IMR-90 (cell line): ENCODE data around the gene FOXC2. TPM values are rescaled to one million over a fixed set of nuclear protein-coding genes. Genes with fewer than 3 reads are reported as not detected.
"Not testable (repeated sequence)": the region's sequence is repeated elsewhere in the genome, so short reads cannot be mapped to it uniquely, and the experiment has no call there.

Source experiments
- ATAC-seq: fragments of 200-7000 bp; cut with Tn5 transposase; 2 replicates; pipeline ENCODE4 v1.9.1; 2020; ENCODE audit warnings: low read depth, mild to moderate bottlenecking, moderate library complexity
- BruUV-seq: library from RNA; stranded (reverse); fragments of 400-500 nt; replicated peaks from 2 replicates; lab custom pipeline; 2021; lab: Mats Ljungman, UMichigan
- CTCF ChIA-PET: fragments of 300-600 bp; formaldehyde crosslinking; extraction: SDS; loops from one replicate; lab custom pipeline; 2021; ENCODE audit warnings: antibody characterized with exemption; lab: Yijun Ruan, JAX
- POLR2A ChIA-PET: fragments of 300-600 bp; sonication (Branson Sonifier 250); formaldehyde crosslinking; loops from one replicate; lab custom pipeline; 2022; ENCODE audit warnings: antibody characterized with exemption; ENCODE audit not compliant: unreplicated experiment; lab: Charles Lee
- DNase-seq: peaks from one replicate; pipeline ENCODE4 v3.0.0; 2013
- H2AFZ ChIP-seq: replicated peaks from 2 replicates; pipeline ENCODE3; 2013; ENCODE audit warnings: low read length, mild to moderate bottlenecking; ENCODE audit not compliant: poor library complexity
- H2AK5ac ChIP-seq: 2 replicates; pipeline ENCODE4 v1.6.1; 2013; ENCODE audit warnings: low read depth, low read length, inconsistent platforms
- H2AK9ac ChIP-seq: replicated peaks from 2 replicates; pipeline ENCODE3; 2013; ENCODE audit warnings: mild to moderate bottlenecking, low read depth, low read length, moderate library complexity; ENCODE audit not compliant: poor library complexity
- H2BK120ac ChIP-seq: 2 replicates; pipeline ENCODE4 v1.6.1; 2013; ENCODE audit warnings: low read depth, low read length, inconsistent platforms
- H2BK15ac ChIP-seq: 3 replicates; pipeline ENCODE4 v1.6.1; 2013; ENCODE audit warnings: low read depth, low read length, inconsistent platforms
- H2BK20ac ChIP-seq: 2 replicates; pipeline ENCODE4 v1.6.1; 2013; ENCODE audit warnings: low read depth, mild to moderate bottlenecking, inconsistent platforms, low read length, moderate library complexity
- H2BK5ac ChIP-seq: 2 replicates; pipeline ENCODE4 v1.6.1; 2013; ENCODE audit warnings: mild to moderate bottlenecking, low read depth, low read length, inconsistent platforms; ENCODE audit not compliant: poor library complexity, severe bottlenecking
- H3K14ac ChIP-seq: replicated peaks from 2 replicates; pipeline ENCODE4 v1.6.1; 2013; ENCODE audit warnings: low read depth, low read length, inconsistent platforms
- H3K18ac ChIP-seq: 2 replicates; pipeline ENCODE4 v1.6.1; 2013; ENCODE audit warnings: low read depth, low read length, control low read depth
- H3K23ac ChIP-seq: 2 replicates; pipeline ENCODE4 v1.6.1; 2013; ENCODE audit warnings: low read depth, low read length, inconsistent platforms
- H3K27ac ChIP-seq: 2 replicates; pipeline ENCODE4 v1.5.1; 2013; ENCODE audit warnings: mild to moderate bottlenecking, control low read depth, low read length; ENCODE audit not compliant: insufficient read depth
- H3K27me3 ChIP-seq: 2 replicates; pipeline ENCODE4 v1.6.1; 2013; ENCODE audit warnings: low read length; ENCODE audit not compliant: control insufficient read depth, insufficient read depth
- H3K36me3 ChIP-seq: 2 replicates; pipeline ENCODE4 v1.6.1; 2013; ENCODE audit warnings: low read length, mixed read lengths; ENCODE audit not compliant: control insufficient read depth, insufficient read depth
- H3K4ac ChIP-seq: 2 replicates; pipeline ENCODE4 v1.6.1; 2013; ENCODE audit warnings: low read depth, low read length, inconsistent platforms
- H3K4me1 ChIP-seq: 2 replicates; pipeline ENCODE4 v1.6.1; 2013; ENCODE audit warnings: low read length, mixed read lengths; ENCODE audit not compliant: control insufficient read depth, insufficient read depth
- H3K4me2 ChIP-seq: 2 replicates; pipeline ENCODE4 v1.6.1; 2013; ENCODE audit warnings: low read depth, mild to moderate bottlenecking, control low read depth, low read length, moderate library complexity
- H3K4me3 ChIP-seq: 2 replicates; pipeline ENCODE4 v1.5.1; 2013; ENCODE audit warnings: low read depth, mild to moderate bottlenecking, control low read depth, low read length, moderate library complexity; ENCODE audit not compliant: insufficient read depth
- H3K56ac ChIP-seq: 2 replicates; pipeline ENCODE4 v1.6.1; 2013; ENCODE audit warnings: low read length, inconsistent platforms; ENCODE audit not compliant: insufficient read depth; ENCODE audit errors: extremely low read depth
- H3K79me1 ChIP-seq, 2 experiments: 2 replicates each; pipeline ENCODE4 v1.6.1; 2013; ENCODE audit warnings: low read length in 2 of 2, inconsistent platforms in 1 of 2, low read depth in 1 of 2
- H3K9ac ChIP-seq: 2 replicates; pipeline ENCODE4 v1.6.1; 2013; ENCODE audit warnings: low read depth, low read length, control low read depth
- H3K9me1 ChIP-seq: 2 replicates; pipeline ENCODE4 v1.6.1; 2013; ENCODE audit warnings: low read length, inconsistent platforms; ENCODE audit not compliant: insufficient read depth
- H3K9me3 ChIP-seq: 2 replicates; pipeline ENCODE4 v1.6.1; 2013; ENCODE audit warnings: low read length; ENCODE audit not compliant: control insufficient read depth, insufficient read depth
- H4K20me1 ChIP-seq: 2 replicates; pipeline ENCODE4 v1.6.1; 2013; ENCODE audit warnings: low read length, inconsistent platforms; ENCODE audit not compliant: insufficient read depth
- H4K5ac ChIP-seq: 2 replicates; pipeline ENCODE4 v1.6.1; 2013; ENCODE audit warnings: mild to moderate bottlenecking, low read depth, low read length, control low read depth
- H4K8ac ChIP-seq, 2 experiments: 2 replicates each; pipeline ENCODE4 v1.6.1; 2013; ENCODE audit warnings: low read depth in 2 of 2, low read length in 2 of 2, control low read depth in 1 of 2, inconsistent platforms in 1 of 2
- H4K91ac ChIP-seq: 2 replicates; pipeline ENCODE4 v1.6.1; 2013; ENCODE audit warnings: low read depth, low read length, inconsistent platforms; ENCODE audit not compliant: insufficient read depth
- WGBS, 2 experiments: methylation state at CpG; one replicate each; pipeline versions ENCODE4 v1.1.5 to v1.1.7; 2013; ENCODE audit warnings: missing lambda C conversion rate in 2 of 2; ENCODE audit not compliant: insufficient read length in 1 of 2; ENCODE audit errors: extremely low coverage in 2 of 2; 5-methylcytosine and 5-hydroxymethylcytosine counted together
- dilution Hi-C: fragments of 300-500 bp; cut with HindIII; formaldehyde crosslinking; loops from one replicate; pipeline ENCODE4 v1.14.3; 2018; ENCODE audit warnings: low sequenced_read_pairs; ENCODE audit not compliant: unreplicated experiment
- in situ Hi-C: fragments of 300-500 bp; cut with MboI; formaldehyde crosslinking; loops from 3 replicates; pipeline ENCODE4 v1.14.3; 2019; ENCODE audit warnings: low sequenced_read_pairs, inconsistent platforms, mixed read lengths
- intact Hi-C: fragments of 100-400 bp; cut with micrococcal nuclease; formaldehyde crosslinking; loops from 2 replicates; pipeline ENCODE4 v1.10.0; 2022
- polyA plus RNA-seq, 3 experiments: library from polyadenylated mRNA; depleted of rRNA; stranded (reverse); fragments of >200 nt; gene quantifications; 2 replicates each; pipeline ENCODE4 v1.2.3, GENCODE V29; 2012; ENCODE audit warnings: low replicate concordance in 1 of 3
- total RNA-seq: library from RNA; depleted of rRNA; stranded (reverse); fragments of >200 nt; gene quantifications from 2 replicates; pipeline ENCODE4 v1.2.3, GENCODE V29; 2012

The FOXC2 gene
- total and polyA plus RNA-seq, 2 of the 4 experiments (the other 2 are of a cell fraction), result 0.90 to 6.4 TPM

- 96% methylated on average over 3 of the region's 3 CpGs; no CpG with 5 or more reads in 1 of the 2 experiments for WGBS, 2 experiments
- Histone ChIP-seq H3K14ac (peak overlapping the region; percentile 57; the same call in 1 of the 2 replicates), H4K8ac (peak overlapping the region in 1 of 2 experiments; percentile 45; a peak in 1 of 4 replicates), H3K79me1 (peaks cover 31 to 73% of the 10 kb centered on the region in 2 experiments), H2BK5ac (peak overlapping the region; percentile 87), H3K4me1 (peaks cover 48% of the 10 kb centered on the region), H2BK20ac (peak overlapping the region; percentile 53; the same call in 1 of the 2 replicates), H2BK120ac (peak overlapping the region; percentile 36; the same call in 1 of the 2 replicates), H3K4ac (peak overlapping the region; percentile 86), H2BK15ac (peak overlapping the region; percentile 55; the same call in 2 of the 3 replicates), H3K9me1 (peaks cover 51% of the 10 kb centered on the region), H2AK5ac (peak overlapping the region; percentile 96)
- POLR2A ChIA-PET, H3K4me2 ChIP-seq, H4K20me1 ChIP-seq, H3K27me3 ChIP-seq, H3K23ac ChIP-seq, H3K56ac ChIP-seq, CTCF ChIA-PET, DNase-seq, dilution Hi-C loops, H3K9ac ChIP-seq, H2AFZ ChIP-seq, BruUV-seq, H3K36me3 ChIP-seq, H4K5ac ChIP-seq, intact Hi-C loops, H4K91ac ChIP-seq, H2AK9ac ChIP-seq, ATAC-seq, H3K18ac ChIP-seq, H3K4me3 ChIP-seq, H3K9me3 ChIP-seq, H3K27ac ChIP-seq: not testable (repeated sequence)
- in situ Hi-C loops, result loop anchor here (10.0 kb wide), 1 partner anchor 167 kb away; no protein-coding TSS in a partner anchor
These were observed 21.3 kb downstream of the FOXC2 start for GRCh38 chr16:86587955-86588354.
